Right atrium auricular region (tissue), 2 donors: Measurements from ENCODE around the gene DLG1. TPM values are rescaled to one million over a fixed set of nuclear protein-coding genes. Genes with fewer than 3 reads are reported as not detected.

ENCODE experiments used
- DNase-seq: peaks from one replicate; pipeline ENCODE4 v3.0.0-alpha.2; 2019; ENCODE audit warnings: low spot score
- H3K27ac ChIP-seq, 2 donors: fragments of 200-600 bp; sonication (generic); 1 replicate in 1 of 2; 2 replicates in 1 of 2; pipeline ENCODE4 v1.5.1; 2016 to 2019
- H3K27me3 ChIP-seq, 2 donors: fragments of 200-600 bp; sonication (generic); one replicate each; pipeline versions ENCODE4 v1.5.1 to v1.6.0; 2017 to 2019
- H3K36me3 ChIP-seq: fragments of 200-600 bp; sonication (generic); one replicate; pipeline ENCODE4 v1.5.1; 2016
- H3K4me1 ChIP-seq, 2 donors: fragments of 200-600 bp; sonication (generic); one replicate each; pipeline versions ENCODE4 v1.5.1 to v1.6.0; 2017 to 2019
- H3K4me3 ChIP-seq, 2 donors: fragments of 200-600 bp; sonication (generic); 1 replicate in 1 of 2; 2 replicates in 1 of 2; pipeline ENCODE4 v1.5.1; 2017 to 2019; ENCODE audit warnings: mild to moderate bottlenecking in 1 of 2, moderate library complexity in 1 of 2
- H3K9me3 ChIP-seq, 2 donors: fragments of 200-600 bp; sonication (generic); one replicate each; pipeline ENCODE4 v1.5.1; 2019
- total RNA-seq, 2 donors: library from RNA; depleted of rRNA; stranded (reverse); fragments of >200 nt; gene quantifications; one replicate each; pipeline ENCODE4 v1.1.0, GENCODE V29; 2016
- TF ChIP-seq, protein P1 (sequence below), 2 donors: fragments of 200-600 bp; sonication (generic); IDR thresholded peaks; one replicate each; pipeline ENCODE4 v1.5.1; 2019; ENCODE audit warnings: antibody characterized with exemption in 2 of 2

The DLG1 gene
- total RNA-seq, 2 donors from 2014 or later = 24.4 to 49.9 TPM

- Histone ChIP-seq H3K27ac (no peak overlapping the region), H3K4me1 (peaks cover 0 to 11% of the 10 kb centered on the region in 2 donors), H3K36me3 (peaks cover 6% of the 10 kb centered on the region), H3K9me3 (no peaks in the 10 kb centered on the region), H3K27me3 (no peaks in the 10 kb centered on the region), H3K4me3 (no peak overlapping the region)
- TF ChIP-seq, protein P1, sequence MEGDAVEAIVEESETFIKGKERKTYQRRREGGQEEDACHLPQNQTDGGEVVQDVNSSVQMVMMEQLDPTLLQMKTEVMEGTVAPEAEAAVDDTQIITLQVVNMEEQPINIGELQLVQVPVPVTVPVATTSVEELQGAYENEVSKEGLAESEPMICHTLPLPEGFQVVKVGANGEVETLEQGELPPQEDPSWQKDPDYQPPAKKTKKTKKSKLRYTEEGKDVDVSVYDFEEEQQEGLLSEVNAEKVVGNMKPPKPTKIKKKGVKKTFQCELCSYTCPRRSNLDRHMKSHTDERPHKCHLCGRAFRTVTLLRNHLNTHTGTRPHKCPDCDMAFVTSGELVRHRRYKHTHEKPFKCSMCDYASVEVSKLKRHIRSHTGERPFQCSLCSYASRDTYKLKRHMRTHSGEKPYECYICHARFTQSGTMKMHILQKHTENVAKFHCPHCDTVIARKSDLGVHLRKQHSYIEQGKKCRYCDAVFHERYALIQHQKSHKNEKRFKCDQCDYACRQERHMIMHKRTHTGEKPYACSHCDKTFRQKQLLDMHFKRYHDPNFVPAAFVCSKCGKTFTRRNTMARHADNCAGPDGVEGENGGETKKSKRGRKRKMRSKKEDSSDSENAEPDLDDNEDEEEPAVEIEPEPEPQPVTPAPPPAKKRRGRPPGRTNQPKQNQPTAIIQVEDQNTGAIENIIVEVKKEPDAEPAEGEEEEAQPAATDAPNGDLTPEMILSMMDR (IDR thresholded peaks at IDR 0.05) = no peak
- DNase-seq = no peak
Measured at GRCh38 chr3:197293605-197294237, 4.7 kb downstream of the DLG1 start.

DNA sequence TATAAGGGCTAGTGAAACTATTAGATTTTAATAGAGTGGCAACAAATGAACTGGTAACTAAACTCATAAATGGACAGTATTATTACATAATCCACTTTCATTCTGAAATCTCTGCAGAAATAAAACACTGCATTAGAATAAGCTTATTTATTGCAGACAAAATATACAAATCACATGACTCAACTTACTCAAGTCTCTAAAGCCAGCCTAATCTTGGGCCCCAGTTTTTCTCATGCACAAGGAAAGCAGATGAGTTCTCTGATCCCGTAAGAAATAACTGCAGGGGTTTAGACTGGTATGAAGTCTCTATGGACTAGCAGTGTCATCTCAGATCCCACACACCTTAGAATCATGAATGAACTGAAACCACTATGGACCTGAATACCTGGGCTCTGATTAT is 5.8 kb downstream of the DLG1 start:
- no peak for DNase-seq
- TF ChIP-seq, protein P1 (IDR thresholded peaks at IDR 0.05) = no peak
- Histone ChIP-seq H3K27ac (no peak overlapping the region), H3K36me3 (peaks cover 6% of the 10 kb centered on the region), H3K9me3 (no peaks in the 10 kb centered on the region), H3K4me1 (peaks cover 0 to 10% of the 10 kb centered on the region in 2 donors), H3K4me3 (no peak overlapping the region), H3K27me3 (no peaks in the 10 kb centered on the region)

DNA sequence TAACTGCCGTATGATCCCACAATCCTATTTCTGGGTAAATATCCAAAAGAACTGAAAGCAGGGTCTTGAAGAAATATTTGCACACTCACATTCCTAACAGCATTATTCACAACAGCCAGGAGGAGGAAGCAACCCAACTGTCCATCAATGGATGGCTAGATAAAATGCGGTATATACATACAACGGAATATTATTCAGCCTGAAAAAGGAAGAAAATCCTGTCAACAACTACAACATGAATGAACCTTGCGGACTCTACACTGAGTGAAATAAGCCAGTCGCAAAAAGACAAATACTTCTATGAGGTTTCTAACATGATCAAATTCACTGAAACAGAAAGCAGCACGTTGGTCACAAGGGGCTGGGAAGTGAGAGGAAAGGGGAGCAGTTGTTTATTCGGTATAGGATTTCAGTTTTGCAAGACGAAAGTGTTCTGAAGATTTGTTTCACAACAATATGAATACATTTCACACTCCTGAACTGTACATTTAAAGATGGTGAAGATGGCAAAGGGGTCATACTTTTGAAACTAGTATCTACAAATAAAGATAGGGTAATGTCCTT is 6.2 kb downstream of the DLG1 start:
- no peaks in the 10 kb centered on the region for H3K27me3 ChIP-seq
- DNase-seq = no peak
- no peak overlapping the region for H3K27ac ChIP-seq
- TF ChIP-seq, protein P1 (IDR thresholded peaks at IDR 0.05) = no peak
- H3K4me3 ChIP-seq = no peak overlapping the region
- H3K9me3 ChIP-seq = no peaks in the 10 kb centered on the region
- H3K36me3 ChIP-seq = peaks cover 6% of the 10 kb centered on the region
- H3K4me1 ChIP-seq = peaks cover 0 to 10% of the 10 kb centered on the region in 2 donors

DNA sequence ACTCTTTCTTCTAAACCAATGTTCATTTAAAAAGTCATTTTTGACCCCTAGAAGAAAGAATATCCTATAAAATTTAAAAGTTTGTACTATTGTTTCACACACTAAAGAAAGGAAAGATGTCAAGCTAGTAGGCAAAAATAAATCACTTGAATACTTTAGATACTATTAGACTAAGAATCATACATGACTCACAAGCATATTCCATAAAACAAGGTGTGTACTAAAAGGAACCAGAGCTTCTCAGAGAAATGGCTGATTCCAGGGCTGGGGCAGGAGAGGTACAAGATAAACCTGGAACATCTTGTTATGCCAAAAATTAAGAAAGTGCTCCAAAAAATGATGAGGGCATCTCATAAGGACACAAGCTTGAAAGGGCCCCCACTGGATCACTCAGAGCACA is 8.7 kb downstream of the DLG1 start:
- Histone ChIP-seq H3K27me3 (no peaks in the 10 kb centered on the region), H3K27ac (no peak overlapping the region), H3K36me3 (peaks cover 6% of the 10 kb centered on the region), H3K9me3 (no peaks in the 10 kb centered on the region), H3K4me3 (no peak overlapping the region), H3K4me1 (peaks cover 0 to 6% of the 10 kb centered on the region in 2 donors)
- no peak for DNase-seq
- TF ChIP-seq, protein P1 (IDR thresholded peaks at IDR 0.05) = no peak

- H3K27ac ChIP-seq = no peak overlapping the region
- H3K4me3 ChIP-seq = no peak overlapping the region
- no peaks in the 10 kb centered on the region for H3K4me1 ChIP-seq
- no peak for DNase-seq
- H3K9me3 ChIP-seq = no peaks in the 10 kb centered on the region
- no peaks in the 10 kb centered on the region for H3K27me3 ChIP-seq
- TF ChIP-seq, protein P1 (IDR thresholded peaks at IDR 0.05) = no peak
- peaks cover 13% of the 10 kb centered on the region for H3K36me3 ChIP-seq
Measured at GRCh38 chr3:197286678-197287077, 11.7 kb downstream of the DLG1 start.

DNA sequence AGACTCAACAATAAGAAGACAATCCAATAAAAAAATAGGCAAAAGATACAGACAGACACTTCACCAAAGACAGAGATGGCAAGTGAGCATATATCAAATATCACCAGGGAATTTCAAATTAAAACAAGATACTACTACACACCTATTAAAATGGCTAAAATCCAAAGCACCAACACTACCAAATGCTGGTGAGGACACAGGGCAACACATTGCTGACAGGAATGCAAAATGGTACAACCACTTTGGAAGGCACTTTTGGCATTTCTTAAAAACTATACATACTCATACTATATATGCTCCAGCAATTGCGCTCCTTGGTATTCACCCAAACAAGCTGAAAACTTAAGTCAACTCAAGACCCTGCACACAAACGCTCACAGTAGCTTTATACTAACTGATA is 12.9 kb downstream of the DLG1 start:
- TF ChIP-seq, protein P1 (IDR thresholded peaks at IDR 0.05) = no peak
- Histone ChIP-seq H3K9me3 (no peaks in the 10 kb centered on the region), H3K27me3 (no peaks in the 10 kb centered on the region), H3K4me1 (no peaks in the 10 kb centered on the region), H3K36me3 (peaks cover 17% of the 10 kb centered on the region), H3K27ac (no peak overlapping the region), H3K4me3 (no peak overlapping the region)
- DNase-seq = no peak
